HCT116 (cell line): Measurements from ENCODE around the gene CNNM4. TPM values are rescaled to one million over a fixed set of nuclear protein-coding genes. Genes with fewer than 3 reads are reported as not detected.

Source experiments
- ATAC-seq: fragments of 200-7000 bp; cut with Tn5 transposase; 2 replicates; pipeline ENCODE4 v1.9.1; 2020; ENCODE audit warnings: mild to moderate bottlenecking, moderate library complexity
- BruUV-seq: library from RNA; stranded (reverse); fragments of 400-500 nt; replicated peaks from 2 replicates; lab custom pipeline; 2021; lab: Mats Ljungman, UMichigan
- CTCF ChIA-PET: fragments of 300-600 bp; sonication (Branson Sonifier 250); formaldehyde crosslinking; loops from one replicate; lab custom pipeline; 2021; ENCODE audit warnings: antibody characterized with exemption; lab: Charles Lee
- POLR2A ChIA-PET: fragments of 300-600, 350-600 bp; sonication (Branson Sonifier 250); formaldehyde crosslinking; loops from one replicate; lab custom pipeline; 2021; ENCODE audit warnings: antibody characterized with exemption; lab: Charles Lee
- RAD21 ChIA-PET, 2 experiments: fragments of 300-600 bp; sonication (Branson Sonifier 250); formaldehyde crosslinking; loops; one replicate each; lab custom pipeline; 2023; ENCODE audit warnings: low total read pairs in 2 of 2; ENCODE audit not compliant: uncharacterized antibody in 2 of 2, unreplicated experiment in 2 of 2, low non-redundant PET in 1 of 2; lab: Charles Lee
- DNase-seq: peaks from one replicate; pipeline ENCODE4 v3.0.0-alpha.2; 2010; ENCODE audit warnings: low read depth, low spot score
- H2AFZ ChIP-seq: fragments of 200-600 bp; shearing (Covaris generic), sonication (generic); 2 replicates; pipeline ENCODE4 v1.6.1; 2017; ENCODE audit warnings: low read depth, mixed run types, mixed read lengths, antibody characterized with exemption, low read length; ENCODE audit not compliant: poor library complexity, severe bottlenecking
- H3K27ac ChIP-seq: 2 replicates; pipeline ENCODE4 v1.5.1; 2012; ENCODE audit warnings: low read depth, low read length
- H3K27me3 ChIP-seq: fragments of 200-600 bp; sonication (generic); 2 replicates; pipeline ENCODE4 v1.6.1; 2016; ENCODE audit warnings: mixed run types, low read length, mixed read lengths; ENCODE audit not compliant: insufficient read depth
- H3K36me3 ChIP-seq, 2 experiments: fragments of 200-500 bp in 1 of 2; fragments of 200-600 bp in 1 of 2; sonication (Bioruptor generic) in 1 of 2; sonication (generic) in 1 of 2; 2 replicates each; pipeline versions ENCODE4 v1.5.1 to v1.6.1; 2014 to 2016; ENCODE audit warnings: low read length in 2 of 2, inconsistent platforms in 1 of 2, mixed read lengths in 1 of 2, mixed run types in 1 of 2; ENCODE audit not compliant: insufficient read depth in 2 of 2, control insufficient read depth in 1 of 2
- H3K4me1 ChIP-seq, 2 experiments: fragments of 200-600 bp in 1 of 2; sonication (generic) in 1 of 2; 2 replicates each; pipeline versions ENCODE4 v1.5.1 to v1.6.1; 2012 to 2017; ENCODE audit warnings: low read length in 2 of 2, inconsistent platforms in 1 of 2, mild to moderate bottlenecking in 1 of 2, mixed read lengths in 1 of 2, mixed run types in 1 of 2, moderate library complexity in 1 of 2; ENCODE audit not compliant: insufficient read depth in 2 of 2, control insufficient read depth in 1 of 2
- H3K4me2 ChIP-seq: fragments of 200-600 bp; sonication (generic); 2 replicates; pipeline ENCODE4 v1.6.1; 2017; ENCODE audit warnings: mixed run types, low read length, mixed read lengths
- H3K4me3 ChIP-seq, 2 experiments: fragments of 200-600 bp in 1 of 2; sonication (generic) in 1 of 2; replicated peaks in 1 of 2; 2 replicates each; pipeline ENCODE4 v1.5.1; 2011 to 2016; ENCODE audit warnings: low read length in 2 of 2, control low read depth in 1 of 2, low read depth in 1 of 2, mild to moderate bottlenecking in 1 of 2, mixed read lengths in 1 of 2, mixed run types in 1 of 2
- H3K79me2 ChIP-seq: fragments of 200-600 bp; sonication (generic); 2 replicates; pipeline ENCODE4 v1.6.1; 2017; ENCODE audit warnings: mild to moderate bottlenecking, mixed run types, low read length, moderate library complexity, mixed read lengths; ENCODE audit not compliant: insufficient read depth
- H3K9ac ChIP-seq: fragments of 200-600 bp; sonication (generic); 2 replicates; pipeline ENCODE4 v1.6.1; 2016; ENCODE audit warnings: low read length, mixed read lengths
- H3K9me2 ChIP-seq: fragments of 200-600 bp; sonication (generic), shearing (Covaris generic); 2 replicates; pipeline ENCODE4 v1.6.1; 2017; ENCODE audit warnings: mixed run types, mild to moderate bottlenecking, moderate library complexity; ENCODE audit not compliant: insufficient read depth
- H3K9me3 ChIP-seq, 2 experiments: fragments of 200-500 bp in 1 of 2; fragments of 200-600 bp in 1 of 2; sonication (Bioruptor generic) in 1 of 2; sonication (generic) in 1 of 2; 2 replicates each; pipeline ENCODE4 v1.6.1; 2014 to 2017; ENCODE audit warnings: low read length in 2 of 2, mixed read lengths in 2 of 2, inconsistent platforms in 1 of 2, low read depth in 1 of 2, mild to moderate bottlenecking in 1 of 2, mixed run types in 1 of 2, moderate library complexity in 1 of 2; ENCODE audit not compliant: control insufficient read depth in 1 of 2, insufficient read depth in 1 of 2
- H4K20me1 ChIP-seq: fragments of 200-600 bp; sonication (generic), shearing (Covaris generic); 2 replicates; pipeline ENCODE4 v1.6.1; 2017; ENCODE audit warnings: mixed run types, mild to moderate bottlenecking, moderate library complexity; ENCODE audit not compliant: insufficient read depth
- CBX3 ChIP-seq: IDR thresholded peaks from 2 replicates; pipeline ENCODE4 v1.6.1; 2012; ENCODE audit warnings: low read depth
- CEBPB ChIP-seq: IDR thresholded peaks from 2 replicates; pipeline ENCODE4 v1.6.1; 2012; ENCODE audit warnings: low read depth
- EZH2 ChIP-seq: fragments of 200-600 bp; sonication (generic); IDR thresholded peaks from 2 replicates; pipeline ENCODE4 v1.6.1; 2017; ENCODE audit warnings: antibody characterized with exemption, mixed run types
- RAD21 ChIP-seq: IDR thresholded peaks from 2 replicates; pipeline ENCODE4 v1.6.1; 2012; ENCODE audit warnings: low read depth, mild to moderate bottlenecking
- SRF ChIP-seq: IDR thresholded peaks from 2 replicates; pipeline ENCODE4 v1.6.1; 2012; ENCODE audit warnings: low read depth
- intact Hi-C: fragments of 100-400 bp; cut with micrococcal nuclease; formaldehyde crosslinking; loops from 2 replicates; pipeline ENCODE4 v1.10.0; 2022
- total RNA-seq: library from RNA; stranded (reverse); gene quantifications from one replicate; pipeline ENCODE4 v1.2.1, GENCODE V29; 2021; ENCODE audit not compliant: unreplicated experiment
- TF ChIP-seq, protein P1 (sequence below): IDR thresholded peaks from 2 replicates; pipeline ENCODE4 v1.6.1; 2011; ENCODE audit warnings: mild to moderate bottlenecking, low read length, moderate library complexity; ENCODE audit not compliant: insufficient replicate concordance; ENCODE audit errors: extremely low read depth
- TF ChIP-seq, protein P2 (sequence below), 3 experiments: fragments of 200-600 bp in 1 of 3; sonication (generic) in 1 of 3; IDR thresholded peaks in 2 of 3; conservative IDR thresholded peaks in 1 of 3; 2 replicates each; pipeline ENCODE4 v1.5.1; 2012 to 2017; ENCODE audit warnings: low read depth in 2 of 3, low read length in 2 of 3, antibody characterized with exemption in 1 of 3, borderline replicate concordance in 1 of 3, control low read depth in 1 of 3, mild to moderate bottlenecking in 1 of 3, mixed read lengths in 1 of 3, mixed run types in 1 of 3, moderate library complexity in 1 of 3; ENCODE audit not compliant: insufficient read depth in 1 of 3

CNNM4 gene
- total RNA-seq, 1 experiment from 2014 or later = 7.9 TPM

DNA sequence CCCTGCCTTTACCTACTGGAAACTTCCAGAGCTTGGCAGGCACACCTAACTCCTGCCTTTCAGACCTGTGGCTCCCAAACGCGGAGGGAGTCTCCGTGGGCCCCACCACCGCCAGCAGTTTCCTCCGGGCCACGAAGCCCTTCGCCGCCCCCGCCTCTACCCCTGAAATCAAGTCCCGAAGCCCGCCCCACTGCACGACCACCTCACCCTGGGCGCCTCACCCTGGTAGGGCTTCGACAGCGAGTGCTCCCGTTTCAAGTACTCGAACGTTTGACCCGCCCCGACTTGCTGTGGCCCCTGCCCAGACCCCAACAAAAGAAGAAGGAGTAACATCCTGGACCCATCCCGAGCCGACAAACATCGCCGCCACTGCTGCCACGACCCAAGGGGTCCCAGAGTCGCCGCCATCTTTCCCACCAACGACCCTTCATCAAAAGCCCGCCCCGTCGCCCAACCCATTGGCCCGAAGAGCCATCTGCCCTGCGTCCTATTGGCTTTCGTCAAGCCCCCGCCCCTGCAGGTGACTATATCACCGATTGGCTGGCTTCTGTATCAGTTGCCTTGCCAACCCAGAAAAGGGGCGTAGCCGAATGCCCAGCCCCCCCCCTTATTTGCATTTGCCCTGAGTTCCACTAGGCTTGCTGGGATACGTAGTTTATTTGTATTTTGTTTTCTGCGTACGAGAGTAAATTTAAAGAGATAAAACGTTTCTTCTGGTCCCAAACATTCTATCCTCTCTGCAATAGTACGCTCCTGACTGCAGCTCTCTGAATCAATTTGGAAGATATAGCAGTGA is 20.9 kb upstream of the CNNM4 start, which contains the start of gene LMAN2L (continued):
- TF ChIP-seq, protein P1, sequence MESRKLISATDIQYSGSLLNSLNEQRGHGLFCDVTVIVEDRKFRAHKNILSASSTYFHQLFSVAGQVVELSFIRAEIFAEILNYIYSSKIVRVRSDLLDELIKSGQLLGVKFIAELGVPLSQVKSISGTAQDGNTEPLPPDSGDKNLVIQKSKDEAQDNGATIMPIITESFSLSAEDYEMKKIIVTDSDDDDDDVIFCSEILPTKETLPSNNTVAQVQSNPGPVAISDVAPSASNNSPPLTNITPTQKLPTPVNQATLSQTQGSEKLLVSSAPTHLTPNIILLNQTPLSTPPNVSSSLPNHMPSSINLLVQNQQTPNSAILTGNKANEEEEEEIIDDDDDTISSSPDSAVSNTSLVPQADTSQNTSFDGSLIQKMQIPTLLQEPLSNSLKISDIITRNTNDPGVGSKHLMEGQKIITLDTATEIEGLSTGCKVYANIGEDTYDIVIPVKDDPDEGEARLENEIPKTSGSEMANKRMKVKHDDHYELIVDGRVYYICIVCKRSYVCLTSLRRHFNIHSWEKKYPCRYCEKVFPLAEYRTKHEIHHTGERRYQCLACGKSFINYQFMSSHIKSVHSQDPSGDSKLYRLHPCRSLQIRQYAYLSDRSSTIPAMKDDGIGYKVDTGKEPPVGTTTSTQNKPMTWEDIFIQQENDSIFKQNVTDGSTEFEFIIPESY = no peak
- no peak for TF ChIP-seq CEBPB
- peak; percentile 84 for TF ChIP-seq SRF
- no peak for TF ChIP-seq RAD21
- TF ChIP-seq, all 23 proteins: peak for 7

DNA sequence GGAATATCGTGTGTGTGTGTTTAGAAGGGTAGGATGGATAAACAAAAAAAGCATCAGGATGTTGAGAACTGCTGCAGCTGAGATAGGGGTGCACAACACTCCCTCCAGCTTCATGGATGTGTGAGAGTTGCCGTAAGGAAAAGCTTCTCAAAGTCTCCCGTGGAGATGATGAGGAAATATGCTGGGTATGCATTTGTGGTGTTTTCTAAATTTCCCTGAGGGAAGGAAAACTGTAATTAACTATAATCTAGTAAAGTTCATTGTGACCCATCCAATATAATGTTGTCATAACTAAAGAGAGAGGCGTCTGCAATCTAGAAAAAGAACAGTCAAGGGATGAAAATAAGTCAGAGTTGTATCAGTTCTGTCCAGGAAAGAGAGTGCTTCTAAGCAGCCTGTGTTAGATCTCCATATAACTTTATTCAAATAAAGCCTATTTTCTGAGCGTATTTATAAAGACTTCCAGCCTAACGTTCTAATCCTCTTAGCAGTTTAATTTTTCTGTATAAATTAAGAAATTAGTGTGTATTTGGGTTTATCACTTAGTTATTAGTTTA is 13.6 kb upstream of the CNNM4 start:
- TF ChIP-seq, protein P2, sequence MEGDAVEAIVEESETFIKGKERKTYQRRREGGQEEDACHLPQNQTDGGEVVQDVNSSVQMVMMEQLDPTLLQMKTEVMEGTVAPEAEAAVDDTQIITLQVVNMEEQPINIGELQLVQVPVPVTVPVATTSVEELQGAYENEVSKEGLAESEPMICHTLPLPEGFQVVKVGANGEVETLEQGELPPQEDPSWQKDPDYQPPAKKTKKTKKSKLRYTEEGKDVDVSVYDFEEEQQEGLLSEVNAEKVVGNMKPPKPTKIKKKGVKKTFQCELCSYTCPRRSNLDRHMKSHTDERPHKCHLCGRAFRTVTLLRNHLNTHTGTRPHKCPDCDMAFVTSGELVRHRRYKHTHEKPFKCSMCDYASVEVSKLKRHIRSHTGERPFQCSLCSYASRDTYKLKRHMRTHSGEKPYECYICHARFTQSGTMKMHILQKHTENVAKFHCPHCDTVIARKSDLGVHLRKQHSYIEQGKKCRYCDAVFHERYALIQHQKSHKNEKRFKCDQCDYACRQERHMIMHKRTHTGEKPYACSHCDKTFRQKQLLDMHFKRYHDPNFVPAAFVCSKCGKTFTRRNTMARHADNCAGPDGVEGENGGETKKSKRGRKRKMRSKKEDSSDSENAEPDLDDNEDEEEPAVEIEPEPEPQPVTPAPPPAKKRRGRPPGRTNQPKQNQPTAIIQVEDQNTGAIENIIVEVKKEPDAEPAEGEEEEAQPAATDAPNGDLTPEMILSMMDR (IDR thresholded peaks at IDR 0.05 in 2 of 3, conservative IDR thresholded peaks at IDR 0.05 in 1 of 3; ENCODE audit: borderline replicate concordance in 1 of 3, insufficient read depth in 1 of 3, low read depth in 2 of 3, low read length in 2 of 3) = no peak
- no peak for TF ChIP-seq EZH2
- no peak for TF ChIP-seq CBX3
- TF ChIP-seq, all 23 proteins: peak for 0
- Histone ChIP-seq H3K4me2 (no peak overlapping the region), H4K20me1 (no peaks in the 10 kb centered on the region), H3K9ac (no peak overlapping the region), H3K9me3 (no peaks in the 10 kb centered on the region), H3K4me1 (peaks cover 4 to 16% of the 10 kb centered on the region in 2 experiments; a peak in 3 of 4 replicates), H3K4me3 (no peak overlapping the region), H3K9me2 (no peaks in the 10 kb centered on the region), H3K27me3 (no peaks in the 10 kb centered on the region), H3K27ac (no peak overlapping the region), H3K79me2 (no peaks in the 10 kb centered on the region), H2AFZ (no peak overlapping the region), H3K36me3 (no peaks in the 10 kb centered on the region)
- no peak for DNase-seq
- RAD21 ChIA-PET = interaction anchor here in 1 of 2 experiments (0.6 kb wide), 1 partner anchor 13 kb away, joined by 4 read pairs; the partner anchor contains the start of gene CNNM4
- CTCF ChIA-PET = no interaction called here
- intact Hi-C loops = no loop called here
- BruUV-seq = no TSS peak
- POLR2A ChIA-PET = interaction anchor here (1.2 kb wide), 1 partner anchor 9 kb away, joined by 3 read pairs; no protein-coding TSS in a partner anchor
- no peak for ATAC-seq
